Duodenal mucosa (tissue), 2 donors: Measurements from ENCODE around the gene FAM171A1.

Experiments
- H3K27ac ChIP-seq: one replicate; pipeline ENCODE4 v1.7.0; 2013; ENCODE audit warnings: low read depth, low read length
- H3K27me3 ChIP-seq, 2 donors: one replicate each; pipeline ENCODE4 v1.7.0; 2013; ENCODE audit warnings: low read length in 2 of 2, control low read depth in 1 of 2; ENCODE audit not compliant: insufficient read depth in 2 of 2, control insufficient read depth in 1 of 2
- H3K36me3 ChIP-seq, 2 donors: one replicate each; pipeline ENCODE4 v1.7.0; 2013; ENCODE audit warnings: low read length in 2 of 2, control low read depth in 1 of 2; ENCODE audit not compliant: insufficient read depth in 2 of 2, control insufficient read depth in 1 of 2
- H3K4me1 ChIP-seq, 2 donors: one replicate each; pipeline ENCODE4 v1.7.0; 2013; ENCODE audit warnings: low read length in 2 of 2, control low read depth in 1 of 2; ENCODE audit not compliant: insufficient read depth in 2 of 2, control insufficient read depth in 1 of 2
- H3K4me3 ChIP-seq, 2 donors: one replicate each; pipeline ENCODE4 v1.7.0; 2013; ENCODE audit warnings: low read length in 2 of 2, low read depth in 1 of 2
- H3K9ac ChIP-seq, 2 donors: one replicate each; pipeline ENCODE4 v1.7.0; 2013; ENCODE audit warnings: low read length in 2 of 2, low read depth in 1 of 2
- H3K9me3 ChIP-seq, 2 donors: one replicate each; pipeline ENCODE4 v1.7.0; 2013; ENCODE audit warnings: low read length in 2 of 2, control low read depth in 1 of 2; ENCODE audit not compliant: control insufficient read depth in 1 of 2

Gene FAM171A1

GRCh38 chr10:15236340-15236739 lies 134.7 kb downstream of the FAM171A1 start:
- no peaks in the 10 kb centered on the region for H3K9me3 ChIP-seq
- no peak overlapping the region for H3K9ac ChIP-seq
- no peaks in the 10 kb centered on the region for H3K4me1 ChIP-seq
- no peaks in the 10 kb centered on the region for H3K27me3 ChIP-seq
- H3K4me3 ChIP-seq, result no peak overlapping the region
- no peak overlapping the region for H3K27ac ChIP-seq
- no peaks in the 10 kb centered on the region for H3K36me3 ChIP-seq

DNA sequence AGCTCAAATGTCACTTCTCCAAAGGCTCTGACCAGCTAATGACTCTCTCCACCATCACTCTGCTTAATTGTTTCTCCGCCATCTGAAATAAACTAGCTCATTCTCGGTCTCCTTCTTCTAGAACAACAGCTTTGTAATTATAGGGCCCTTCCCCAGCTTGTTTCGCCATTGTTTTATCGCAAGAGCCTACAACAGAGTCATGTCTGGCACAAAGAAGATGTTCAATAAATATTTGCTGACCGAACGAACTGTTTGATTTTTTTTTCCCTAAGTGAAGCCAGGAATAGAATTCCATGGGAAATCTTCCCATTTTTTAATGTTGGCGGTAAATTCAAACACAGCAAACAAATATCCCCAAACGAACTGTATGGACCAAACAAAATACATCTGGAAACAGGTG lies 138.8 kb downstream of the FAM171A1 start:
- H3K4me3 ChIP-seq, result no peak overlapping the region
- no peaks in the 10 kb centered on the region for H3K27me3 ChIP-seq
- no peaks in the 10 kb centered on the region for H3K36me3 ChIP-seq
- H3K4me1 ChIP-seq, result no peaks in the 10 kb centered on the region
- no peaks in the 10 kb centered on the region for H3K9me3 ChIP-seq
- H3K9ac ChIP-seq, result no peak overlapping the region
- H3K27ac ChIP-seq, result no peak overlapping the region

DNA sequence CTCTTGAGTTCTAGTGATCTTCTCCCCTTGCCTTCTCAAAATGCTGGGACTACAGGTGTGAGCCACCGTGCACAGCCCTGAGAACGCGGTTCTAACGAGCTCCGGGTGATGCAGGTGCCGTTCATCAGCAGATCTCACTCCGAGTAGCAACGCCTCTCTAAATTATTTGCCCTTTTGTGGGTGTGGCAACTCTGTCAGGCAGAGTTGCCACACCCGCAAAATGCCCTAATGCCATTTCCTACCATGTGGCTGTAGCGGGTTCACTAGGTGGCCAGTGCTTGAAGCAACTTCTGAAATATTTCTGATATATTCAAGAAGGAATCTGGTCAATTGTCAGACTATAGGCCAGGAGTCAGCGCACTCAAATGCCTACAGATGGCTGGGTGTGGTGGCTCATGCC lies 139.7 kb downstream of the FAM171A1 start:
- H3K27ac ChIP-seq, result no peak overlapping the region
- no peaks in the 10 kb centered on the region for H3K4me1 ChIP-seq
- H3K4me3 ChIP-seq, result no peak overlapping the region
- no peaks in the 10 kb centered on the region for H3K27me3 ChIP-seq
- no peaks in the 10 kb centered on the region for H3K36me3 ChIP-seq
- no peaks in the 10 kb centered on the region for H3K9me3 ChIP-seq
- H3K9ac ChIP-seq, result no peak overlapping the region

DNA sequence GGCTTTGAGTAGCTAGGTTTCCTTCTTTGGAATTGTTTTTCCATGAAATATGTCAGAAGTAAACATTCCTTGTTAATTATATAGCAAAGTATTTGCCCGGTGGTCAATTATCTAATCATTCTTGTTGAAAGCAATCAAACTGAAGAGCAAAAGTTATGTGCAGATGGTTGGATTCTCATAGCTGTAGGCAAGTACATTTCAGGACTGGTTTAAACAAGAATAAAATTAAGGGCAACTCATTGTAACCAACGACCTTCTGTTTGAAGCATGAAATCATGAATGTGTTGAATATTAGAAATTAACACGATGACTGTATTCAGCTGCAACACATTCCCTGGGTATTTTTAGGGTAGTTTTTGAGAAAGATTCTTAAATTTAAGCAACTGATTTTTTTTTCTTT lies 140.8 kb downstream of the FAM171A1 start:
- Histone ChIP-seq H3K4me3 (no peak overlapping the region), H3K9ac (no peak overlapping the region), H3K27me3 (no peaks in the 10 kb centered on the region), H3K36me3 (no peaks in the 10 kb centered on the region), H3K4me1 (no peaks in the 10 kb centered on the region), H3K27ac (no peak overlapping the region), H3K9me3 (no peaks in the 10 kb centered on the region)

DNA sequence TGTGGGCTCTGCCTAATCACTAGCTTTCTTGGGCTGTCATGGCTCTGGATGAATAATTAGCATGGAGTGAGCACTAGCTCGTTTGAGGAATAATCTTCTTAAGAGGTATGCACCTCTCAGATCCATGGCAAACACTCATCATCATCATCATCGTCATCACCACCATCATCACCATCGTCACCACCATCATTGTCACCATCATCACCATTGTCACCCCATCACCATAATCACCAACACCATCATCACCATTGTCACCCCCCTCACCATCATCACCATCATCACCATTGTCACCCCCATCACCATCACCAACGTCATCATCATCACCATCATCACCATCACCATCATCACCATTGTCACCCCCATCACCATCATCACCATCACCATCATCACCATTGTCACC lies 141.8 kb downstream of the FAM171A1 start:
- no peaks in the 10 kb centered on the region for H3K4me1 ChIP-seq
- no peak overlapping the region for H3K4me3 ChIP-seq
- no peak overlapping the region for H3K27ac ChIP-seq
- H3K27me3 ChIP-seq, result no peaks in the 10 kb centered on the region
- H3K9ac ChIP-seq, result no peak overlapping the region
- no peaks in the 10 kb centered on the region for H3K9me3 ChIP-seq
- peaks cover 0 to 3% of the 10 kb centered on the region in 2 donors for H3K36me3 ChIP-seq

GRCh38 chr10:15228426-15228825 lies 142.7 kb downstream of the FAM171A1 start:
- Histone ChIP-seq H3K27ac (no peak overlapping the region), H3K9ac (no peak overlapping the region), H3K36me3 (peaks cover 0 to 3% of the 10 kb centered on the region in 2 donors), H3K4me1 (no peaks in the 10 kb centered on the region), H3K27me3 (no peaks in the 10 kb centered on the region), H3K9me3 (no peaks in the 10 kb centered on the region), H3K4me3 (no peak overlapping the region)

GRCh38 chr10:15227611-15228372 lies 143.3 kb downstream of the FAM171A1 start:
- Histone ChIP-seq H3K36me3 (peaks cover 0 to 3% of the 10 kb centered on the region in 2 donors), H3K27ac (no peak overlapping the region), H3K4me3 (no peak overlapping the region), H3K27me3 (no peaks in the 10 kb centered on the region), H3K4me1 (no peaks in the 10 kb centered on the region), H3K9me3 (no peaks in the 10 kb centered on the region), H3K9ac (no peak overlapping the region)

DNA sequence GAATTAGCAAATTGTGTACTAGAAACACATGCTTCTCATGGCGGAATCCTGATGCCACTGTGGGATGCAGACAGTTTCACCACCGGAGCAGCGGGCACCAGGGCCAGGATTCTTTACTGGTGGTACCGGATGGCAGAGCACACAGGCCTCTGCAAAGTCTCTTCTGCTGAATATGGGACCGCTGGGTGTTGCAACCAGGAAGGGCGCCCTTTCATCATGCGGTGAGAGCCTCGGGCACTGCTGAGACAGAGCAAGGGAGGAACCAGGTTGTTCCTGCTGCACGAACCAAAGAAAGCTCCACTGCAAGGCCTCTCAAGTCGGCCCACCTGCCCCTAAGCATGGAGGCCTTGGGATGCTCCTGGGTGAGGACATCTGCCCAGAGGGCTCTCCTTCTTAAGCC lies 145.6 kb downstream of the FAM171A1 start:
- Histone ChIP-seq H3K4me3 (no peak overlapping the region), H3K4me1 (no peaks in the 10 kb centered on the region), H3K27me3 (no peaks in the 10 kb centered on the region), H3K36me3 (peaks cover 3% of the 10 kb centered on the region in 2 donors), H3K9ac (no peak overlapping the region), H3K9me3 (no peaks in the 10 kb centered on the region), H3K27ac (no peak overlapping the region)

DNA sequence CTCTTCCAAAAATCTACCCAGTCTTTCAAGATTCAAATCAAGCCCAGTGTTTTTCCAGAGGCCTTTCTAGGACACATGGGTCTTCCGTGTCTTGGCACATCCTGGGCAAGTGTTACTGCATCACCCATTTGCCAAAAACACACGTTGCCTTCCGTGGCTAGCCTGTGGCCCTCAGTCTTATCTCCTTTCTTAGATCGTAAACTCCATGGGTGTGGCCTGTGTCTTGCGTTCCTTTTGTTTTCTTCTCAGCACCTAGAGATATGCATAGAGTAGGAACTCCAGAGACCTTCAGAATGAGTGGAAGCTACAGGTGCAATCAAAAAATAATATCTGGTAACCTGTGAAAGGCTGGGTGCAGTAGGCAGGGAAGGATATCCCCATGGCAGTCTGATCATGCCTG lies 146.1 kb downstream of the FAM171A1 start:
- no peak overlapping the region for H3K9ac ChIP-seq
- no peak overlapping the region for H3K27ac ChIP-seq
- no peaks in the 10 kb centered on the region for H3K27me3 ChIP-seq
- no peaks in the 10 kb centered on the region for H3K4me1 ChIP-seq
- no peaks in the 10 kb centered on the region for H3K9me3 ChIP-seq
- no peak overlapping the region for H3K4me3 ChIP-seq
- H3K36me3 ChIP-seq, result peaks cover 3 to 6% of the 10 kb centered on the region in 2 donors

GRCh38 chr10:15223174-15223573 lies 147.9 kb downstream of the FAM171A1 start:
- peaks cover 3 to 6% of the 10 kb centered on the region in 2 donors for H3K36me3 ChIP-seq
- H3K9me3 ChIP-seq, result no peaks in the 10 kb centered on the region
- H3K27me3 ChIP-seq, result no peaks in the 10 kb centered on the region
- H3K4me1 ChIP-seq, result no peaks in the 10 kb centered on the region
- no peak overlapping the region for H3K9ac ChIP-seq
- H3K27ac ChIP-seq, result no peak overlapping the region
- H3K4me3 ChIP-seq, result no peak overlapping the region
